ENCODE measurements around the gene NTF4.
"Not testable (repeated sequence)": the region's sequence is repeated elsewhere in the genome, so short reads cannot be mapped to it uniquely, and the experiment has no call there.

The NTF4 gene

GRCh38 chr19:49019242-49019932 lies 45.2 kb downstream of the NTF4 start:
- H3K4me3 ChIP-seq (replicated peaks; ENCODE audit: low read depth, low read length): peak overlapping the region; percentile 45
- peak; percentile 6 for TF ChIP-seq CTCF (IDR thresholded peaks at IDR 0.05; ENCODE audit: low read length, missing control alignments)
- no peak for DNase-seq (ENCODE audit: low read depth)

- DNase-seq (ENCODE audit: low read depth): not testable (repeated sequence)
- peak overlapping the region; percentile 45 for H3K4me3 ChIP-seq (replicated peaks; ENCODE audit: low read depth, low read length)
Observed at GRCh38 chr19:49018388-49019241, 46.0 kb downstream of the NTF4 start.

- DNase-seq (ENCODE audit: low read depth): peak; percentile 49
- H3K4me3 ChIP-seq (replicated peaks; ENCODE audit: low read depth, low read length): peak overlapping the region; percentile 44
- peak; percentile 48 for TF ChIP-seq CTCF (IDR thresholded peaks at IDR 0.05; ENCODE audit: low read length, missing control alignments)
Observed at GRCh38 chr19:49017666-49018351, 46.8 kb downstream of the NTF4 start.

- no peak for DNase-seq (ENCODE audit: low read depth)
- peak within 1 kb of the TSS; percentile 44 for H3K4me3 ChIP-seq (replicated peaks; ENCODE audit: low read depth, low read length)
- no peak for TF ChIP-seq CTCF (IDR thresholded peaks at IDR 0.05; ENCODE audit: low read length, missing control alignments)
Observed at GRCh38 chr19:49017041-49017665, 47.5 kb downstream of the NTF4 start, which contains the start of gene LHB. Gene LHB, minus strand, starts transcription at chr19:49017091. Its CDS starts 10 bp downstream, at chr19:49017081.

- no peak overlapping the region for H3K4me3 ChIP-seq (replicated peaks; ENCODE audit: low read depth, low read length)
- TF ChIP-seq CTCF (IDR thresholded peaks at IDR 0.05; ENCODE audit: low read length, missing control alignments): no peak
- DNase-seq (ENCODE audit: low read depth): no peak
Observed at GRCh38 chr19:49016067-49016839, 48.4 kb downstream of the NTF4 start.

GRCh38 chr19:49014870-49015255 lies 49.8 kb downstream of the NTF4 start:
- TF ChIP-seq CTCF (IDR thresholded peaks at IDR 0.05; ENCODE audit: low read length, missing control alignments): no peak
- no peak for DNase-seq (ENCODE audit: low read depth)
- no peak overlapping the region for H3K4me3 ChIP-seq (replicated peaks; ENCODE audit: low read depth, low read length)
